Measurements from ENCODE around the gene SEC22A.
"Not testable (repeated sequence)": the region's sequence is repeated elsewhere in the genome, so short reads cannot be mapped to it uniquely, and the experiment has no call there.

DNA sequence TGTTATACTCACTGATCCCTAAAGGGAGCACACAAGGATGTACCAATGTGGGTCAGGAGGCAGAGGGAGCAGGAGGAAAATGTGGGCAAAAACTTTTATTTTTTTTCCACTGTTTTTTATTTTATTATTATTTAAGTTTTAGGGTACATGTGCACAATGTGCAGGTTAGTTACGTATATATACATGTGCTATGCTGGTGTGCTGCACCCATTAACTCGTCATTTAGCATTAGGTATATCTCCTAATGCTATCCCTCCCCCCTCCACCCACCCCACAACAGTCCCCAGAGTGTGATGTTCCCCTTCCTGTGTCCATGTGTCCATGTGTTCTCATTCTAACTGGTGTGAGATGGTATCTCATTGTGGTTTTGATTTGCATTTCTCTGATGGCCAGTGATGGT, 37.4 kb downstream of the SEC22A start:
- TF ChIP-seq, protein P1, sequence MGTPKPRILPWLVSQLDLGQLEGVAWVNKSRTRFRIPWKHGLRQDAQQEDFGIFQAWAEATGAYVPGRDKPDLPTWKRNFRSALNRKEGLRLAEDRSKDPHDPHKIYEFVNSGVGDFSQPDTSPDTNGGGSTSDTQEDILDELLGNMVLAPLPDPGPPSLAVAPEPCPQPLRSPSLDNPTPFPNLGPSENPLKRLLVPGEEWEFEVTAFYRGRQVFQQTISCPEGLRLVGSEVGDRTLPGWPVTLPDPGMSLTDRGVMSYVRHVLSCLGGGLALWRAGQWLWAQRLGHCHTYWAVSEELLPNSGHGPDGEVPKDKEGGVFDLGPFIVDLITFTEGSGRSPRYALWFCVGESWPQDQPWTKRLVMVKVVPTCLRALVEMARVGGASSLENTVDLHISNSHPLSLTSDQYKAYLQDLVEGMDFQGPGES (IDR thresholded peaks at IDR 0.05) = not testable (repeated sequence)
- TF ChIP-seq YY1 (IDR thresholded peaks at IDR 0.05; ENCODE audit: low read depth, low read length); STAT3 (IDR thresholded peaks at IDR 0.05; ENCODE audit: low read depth, low read length); RCOR1 (conservative IDR thresholded peaks at IDR 0.05; ENCODE audit: low read depth, low read length): not testable (repeated sequence)
- TF ChIP-seq, protein P2, sequence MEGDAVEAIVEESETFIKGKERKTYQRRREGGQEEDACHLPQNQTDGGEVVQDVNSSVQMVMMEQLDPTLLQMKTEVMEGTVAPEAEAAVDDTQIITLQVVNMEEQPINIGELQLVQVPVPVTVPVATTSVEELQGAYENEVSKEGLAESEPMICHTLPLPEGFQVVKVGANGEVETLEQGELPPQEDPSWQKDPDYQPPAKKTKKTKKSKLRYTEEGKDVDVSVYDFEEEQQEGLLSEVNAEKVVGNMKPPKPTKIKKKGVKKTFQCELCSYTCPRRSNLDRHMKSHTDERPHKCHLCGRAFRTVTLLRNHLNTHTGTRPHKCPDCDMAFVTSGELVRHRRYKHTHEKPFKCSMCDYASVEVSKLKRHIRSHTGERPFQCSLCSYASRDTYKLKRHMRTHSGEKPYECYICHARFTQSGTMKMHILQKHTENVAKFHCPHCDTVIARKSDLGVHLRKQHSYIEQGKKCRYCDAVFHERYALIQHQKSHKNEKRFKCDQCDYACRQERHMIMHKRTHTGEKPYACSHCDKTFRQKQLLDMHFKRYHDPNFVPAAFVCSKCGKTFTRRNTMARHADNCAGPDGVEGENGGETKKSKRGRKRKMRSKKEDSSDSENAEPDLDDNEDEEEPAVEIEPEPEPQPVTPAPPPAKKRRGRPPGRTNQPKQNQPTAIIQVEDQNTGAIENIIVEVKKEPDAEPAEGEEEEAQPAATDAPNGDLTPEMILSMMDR (IDR thresholded peaks at IDR 0.05 in 2 of 3, conservative IDR thresholded peaks at IDR 0.05 in 1 of 3; ENCODE audit: control insufficient read depth in 2 of 3, extremely low read depth in 1 of 3, insufficient read depth in 1 of 3, low read depth in 3 of 3, low read length in 3 of 3) = not testable (repeated sequence)
- TF ChIP-seq, protein P3, sequence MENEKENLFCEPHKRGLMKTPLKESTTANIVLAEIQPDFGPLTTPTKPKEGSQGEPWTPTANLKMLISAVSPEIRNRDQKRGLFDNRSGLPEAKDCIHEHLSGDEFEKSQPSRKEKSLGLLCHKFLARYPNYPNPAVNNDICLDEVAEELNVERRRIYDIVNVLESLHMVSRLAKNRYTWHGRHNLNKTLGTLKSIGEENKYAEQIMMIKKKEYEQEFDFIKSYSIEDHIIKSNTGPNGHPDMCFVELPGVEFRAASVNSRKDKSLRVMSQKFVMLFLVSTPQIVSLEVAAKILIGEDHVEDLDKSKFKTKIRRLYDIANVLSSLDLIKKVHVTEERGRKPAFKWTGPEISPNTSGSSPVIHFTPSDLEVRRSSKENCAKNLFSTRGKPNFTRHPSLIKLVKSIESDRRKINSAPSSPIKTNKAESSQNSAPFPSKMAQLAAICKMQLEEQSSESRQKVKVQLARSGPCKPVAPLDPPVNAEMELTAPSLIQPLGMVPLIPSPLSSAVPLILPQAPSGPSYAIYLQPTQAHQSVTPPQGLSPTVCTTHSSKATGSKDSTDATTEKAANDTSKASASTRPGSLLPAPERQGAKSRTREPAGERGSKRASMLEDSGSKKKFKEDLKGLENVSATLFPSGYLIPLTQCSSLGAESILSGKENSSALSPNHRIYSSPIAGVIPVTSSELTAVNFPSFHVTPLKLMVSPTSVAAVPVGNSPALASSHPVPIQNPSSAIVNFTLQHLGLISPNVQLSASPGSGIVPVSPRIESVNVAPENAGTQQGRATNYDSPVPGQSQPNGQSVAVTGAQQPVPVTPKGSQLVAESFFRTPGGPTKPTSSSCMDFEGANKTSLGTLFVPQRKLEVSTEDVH (IDR thresholded peaks at IDR 0.05; ENCODE audit: low read depth, partially characterized antibody) = not testable (repeated sequence)

Data from GM12878 (cell line).